ENCODE results near the gene PFDN2. TPM values are rescaled to one million over a fixed set of nuclear protein-coding genes. Genes with fewer than 3 reads are reported as not detected.
A peak's percentile ranks its signal among the peaks of the same experiment; 100 is the strongest.

Gene PFDN2
- total and polyA plus RNA-seq, 5 experiments from 2014 or later = 37.9 to 91.3 (median 74.6) TPM

- POLR2A ChIA-PET = interaction anchor here (0.6 to 3.5 kb wide), 23 partner anchors 8 to 337 kb away, joined by 3 to 26 read pairs (median 5); partner anchors contain the start of genes ARHGAP30, F11R, LY9 and NDUFS2
- Mint-ChIP-seq H3K27me3 (no peaks in the 10 kb centered on the region), H3K36me3 (peaks cover 0 to 10% (median 0%) of the 10 kb centered on the region in 3 donors), H3K4me3 (no peak overlapping the region), H3K27ac (no peak overlapping the region), H3K4me1 (peaks cover 29 to 56% (median 49%) of the 10 kb centered on the region in 4 donors), H3K9me3 (no peaks in the 10 kb centered on the region)
- DNase-seq (no peak), ATAC-seq (peak in 1 of 2 donors; percentile 3)
These were observed 15.4 kb upstream of the PFDN2 start for GRCh38 chr1:161133220-161133740.

- peak; percentile 95 for ATAC-seq
- Mint-ChIP-seq H3K27me3 (no peaks in the 10 kb centered on the region), H3K36me3 (peaks cover 0 to 16% (median 0%) of the 10 kb centered on the region in 3 donors), H3K4me1 (peaks cover 33 to 62% (median 55%) of the 10 kb centered on the region in 4 donors), H3K4me3 (no peak within 1 kb of the TSS), H3K9me3 (no peaks in the 10 kb centered on the region), H3K27ac (peak within 1 kb of the TSS in 2 of 10 donors; percentile 92 to 96)
- POLR2A ChIA-PET = interaction anchor here (0.6 to 3.5 kb wide), 27 partner anchors 8 to 336 kb away, joined by 3 to 26 read pairs (median 5); partner anchors contain the start of genes ARHGAP30, F11R, LY9 and NDUFS2
- peak; percentile 74 to 95 (median 88) for DNase-seq
These were observed 14.8 kb upstream of the PFDN2 start, which contains the start of gene DEDD for GRCh38 chr1:161132410-161133219. Gene DEDD (minus strand): TSS chr1:161132667. CDS start chr1:161124462, 8,205 bp downstream.

- peaks cover 36 to 65% (median 61%) of the 10 kb centered on the region in 4 donors for H3K4me1 Mint-ChIP-seq
- no peaks in the 10 kb centered on the region for H3K27me3 Mint-ChIP-seq
- no peak for ATAC-seq
- POLR2A ChIA-PET = interaction anchor here (0.6 to 3.5 kb wide), 20 partner anchors 9 to 335 kb away, joined by 3 to 26 read pairs (median 6); partner anchors contain the start of genes ARHGAP30, F11R, LY9 and NDUFS2
- no peaks in the 10 kb centered on the region for H3K9me3 Mint-ChIP-seq
- H3K4me3 Mint-ChIP-seq = no peak overlapping the region
- H3K27ac Mint-ChIP-seq = peak overlapping the region in 2 of 10 donors; percentile 92 to 96
- peaks cover 0 to 25% (median 2%) of the 10 kb centered on the region in 3 donors for H3K36me3 Mint-ChIP-seq
- peak in 1 of 10 donors; percentile 21 for DNase-seq
These were observed 13.9 kb upstream of the PFDN2 start for GRCh38 chr1:161131523-161132409.

- Mint-ChIP-seq H3K27ac (peak overlapping the region in 5 of 10 donors; percentile 1 to 96 (median 49)), H3K36me3 (peaks cover 0 to 38% (median 6%) of the 10 kb centered on the region in 3 donors), H3K4me3 (peak overlapping the region in 4 of 10 donors; percentile 12 to 50 (median 22))
These were observed 12.4 kb upstream of the PFDN2 start for GRCh38 chr1:161130266-161130665.

GRCh38 chr1:161128591-161129420 lies 11.0 kb upstream of the PFDN2 start:
- peak in 2 of 10 donors; percentile 6 to 9 for DNase-seq
- Mint-ChIP-seq H3K36me3 (peaks cover 0 to 52% (median 6%) of the 10 kb centered on the region in 3 donors), H3K4me1 (peaks cover 38 to 62% (median 60%) of the 10 kb centered on the region in 4 donors), H3K4me3 (peak overlapping the region in 7 of 10 donors; percentile 11 to 67 (median 34)), H3K27me3 (no peaks in the 10 kb centered on the region), H3K27ac (peak overlapping the region in 8 of 10 donors; percentile 30 to 82 (median 70)), H3K9me3 (no peaks in the 10 kb centered on the region)
- POLR2A ChIA-PET = interaction anchor here (0.6 to 3.1 kb wide), 6 partner anchors 11 to 89 kb away, joined by 3 to 12 read pairs (median 5); partner anchors contain the start of genes NIT1, PFDN2 and USF1
- ATAC-seq = no peak

More at GRCh38 chr1:161130266-161130665, 12.4 kb upstream of the PFDN2 start:
- Mint-ChIP-seq H3K27me3 (no peaks in the 10 kb centered on the region), H3K4me1 (peaks cover 42 to 67% (median 64%) of the 10 kb centered on the region in 4 donors), H3K9me3 (no peaks in the 10 kb centered on the region)
- no peak for ATAC-seq
- DNase-seq = no peak
- POLR2A ChIA-PET = interaction anchor here (2.7 to 3.5 kb wide), 2 partner anchors 11 to 60 kb away, joined by 14 to 20 read pairs; partner anchors contain the start of gene ARHGAP30

- ATAC-seq = no peak
- peaks cover 38 to 65% (median 60%) of the 10 kb centered on the region in 4 donors for H3K4me1 Mint-ChIP-seq
These were observed 9.8 kb upstream of the PFDN2 start for GRCh38 chr1:161127649-161128048.

GRCh38 chr1:161122967-161123366 lies 5.1 kb upstream of the PFDN2 start:
- Mint-ChIP-seq H3K27me3 (no peaks in the 10 kb centered on the region), H3K27ac (peak overlapping the region in 5 of 10 donors; percentile 32 to 87 (median 70)), H3K4me3 (no peak overlapping the region), H3K9me3 (no peaks in the 10 kb centered on the region), H3K4me1 (peaks cover 23 to 65% (median 41%) of the 10 kb centered on the region in 4 donors), H3K36me3 (peaks cover 0 to 72% (median 10%) of the 10 kb centered on the region in 3 donors)
- ATAC-seq (no peak), DNase-seq (no peak)
- POLR2A ChIA-PET = no interaction called here

More at GRCh38 chr1:161127649-161128048, 9.8 kb upstream of the PFDN2 start:
- POLR2A ChIA-PET = interaction anchor here (0.9 to 3.1 kb wide), 7 partner anchors 10 to 89 kb away, joined by 3 to 12 read pairs (median 4); partner anchors contain the start of genes NIT1, PFDN2, TSTD1 and USF1
- Mint-ChIP-seq H3K36me3 (peaks cover 0 to 63% (median 8%) of the 10 kb centered on the region in 3 donors), H3K4me3 (peak overlapping the region in 3 of 10 donors; percentile 21 to 67 (median 34)), H3K9me3 (no peaks in the 10 kb centered on the region), H3K27me3 (no peaks in the 10 kb centered on the region), H3K27ac (peak overlapping the region in 8 of 10 donors; percentile 29 to 82 (median 71))
- DNase-seq = no peak

- Mint-ChIP-seq H3K27me3 (no peaks in the 10 kb centered on the region), H3K9me3 (no peaks in the 10 kb centered on the region), H3K4me3 (no peak overlapping the region), H3K4me1 (peaks cover 22 to 65% (median 40%) of the 10 kb centered on the region in 4 donors), H3K27ac (peak overlapping the region in 3 of 10 donors; percentile 32 to 59 (median 53)), H3K36me3 (peaks cover 0 to 61% (median 8%) of the 10 kb centered on the region in 3 donors)
- DNase-seq (no peak), ATAC-seq (no peak)
- POLR2A ChIA-PET = interaction anchor here (0.6 to 1.8 kb wide), 6 partner anchors 11 to 713 kb away, joined by 3 to 8 read pairs (median 3); partner anchors contain the start of genes DEDD and UFC1
These were observed 4.0 kb upstream of the PFDN2 start for GRCh38 chr1:161121834-161122233.

- POLR2A ChIA-PET = interaction anchor here (1.3 to 1.8 kb wide), 2 partner anchors 12 to 24 kb away, joined by 3 to 8 read pairs; partner anchors contain the start of gene DEDD
- H3K9me3 Mint-ChIP-seq = no peaks in the 10 kb centered on the region
- no peaks in the 10 kb centered on the region for H3K27me3 Mint-ChIP-seq
- H3K36me3 Mint-ChIP-seq = peaks cover 0 to 56% (median 8%) of the 10 kb centered on the region in 3 donors
- ATAC-seq (no peak), DNase-seq (no peak)
- H3K27ac Mint-ChIP-seq = peak overlapping the region in 6 of 10 donors; percentile 1 to 80 (median 30)
- no peak overlapping the region for H3K4me3 Mint-ChIP-seq
- peaks cover 21 to 68% (median 42%) of the 10 kb centered on the region in 4 donors for H3K4me1 Mint-ChIP-seq
These were observed 3.3 kb upstream of the PFDN2 start for GRCh38 chr1:161121042-161121650.
